RWPE1 (cell line): Measurements from ENCODE around the gene HBG2.
"Not testable (repeated sequence)": the region's sequence is repeated elsewhere in the genome, so short reads cannot be mapped to it uniquely, and the experiment has no call there.

Experiments
- CTCF ChIA-PET: fragments of 350-600 bp; sonication (Branson Sonifier 250); formaldehyde crosslinking; extraction: SDS; loops from one replicate; lab custom pipeline; 2021; lab: Yijun Ruan, JAX
- POLR2A ChIA-PET: fragments of 400-600 bp; formaldehyde crosslinking; extraction: SDS; loops from one replicate; lab custom pipeline; 2020; ENCODE audit warnings: antibody characterized with exemption; ENCODE audit not compliant: low non-redundant PET; lab: Yijun Ruan, JAX
- DNase-seq: peaks from one replicate; pipeline ENCODE4 v3.0.0; 2012; ENCODE audit warnings: low spot score
- H3K27ac ChIP-seq: fragments of 450-650 bp; 2 replicates; pipeline ENCODE4 v1.5.1; 2017
- CTCF ChIP-seq: fragments of 450-650 bp; conservative IDR thresholded peaks from 2 replicates; pipeline ENCODE4 v1.5.1; 2017; ENCODE audit warnings: low read depth, mild to moderate bottlenecking

Gene HBG2

GRCh38 chr11:5251746-5252145 lies 2.8 kb downstream of the HBG2 start:
- no peak overlapping the region for H3K27ac ChIP-seq
- TF ChIP-seq CTCF, result no peak
- DNase-seq, result no peak
- ChIA-PET CTCF (no interaction called here), POLR2A (no interaction called here)

- ChIA-PET CTCF (interaction anchor here (0.6 kb wide), 1 partner anchor 131 kb away, joined by 3 read pairs; no protein-coding TSS in a partner anchor), POLR2A (no interaction called here)
- no peak for DNase-seq
- TF ChIP-seq CTCF, result no peak
- no peak overlapping the region for H3K27ac ChIP-seq
Measured at GRCh38 chr11:5250543-5251204, 3.9 kb downstream of the HBG2 start.

DNA sequence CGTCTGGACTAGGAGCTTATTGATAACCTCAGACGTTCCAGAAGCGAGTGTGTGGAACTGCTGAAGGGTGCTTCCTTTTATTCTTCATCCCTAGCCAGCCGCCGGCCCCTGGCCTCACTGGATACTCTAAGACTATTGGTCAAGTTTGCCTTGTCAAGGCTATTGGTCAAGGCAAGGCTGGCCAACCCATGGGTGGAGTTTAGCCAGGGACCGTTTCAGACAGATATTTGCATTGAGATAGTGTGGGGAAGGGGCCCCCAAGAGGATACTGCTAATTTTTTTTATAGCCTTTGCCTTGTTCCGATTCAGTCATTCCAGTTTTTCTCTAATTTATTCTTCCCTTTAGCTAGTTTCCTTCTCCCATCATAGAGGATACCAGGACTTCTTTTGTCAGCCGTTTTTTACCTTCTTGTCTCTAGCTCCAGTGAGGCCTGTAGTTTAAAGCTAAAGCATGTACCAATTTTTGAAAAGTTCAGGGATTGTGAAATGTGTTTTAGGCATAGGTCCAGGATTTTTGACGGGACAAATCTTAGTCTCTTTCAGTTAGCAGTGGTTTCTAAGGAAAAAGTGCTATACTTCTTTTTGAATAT lies 4.7 kb downstream of the HBG2 start, which contains the start of gene HBG1:
Gene HBG1 (minus strand): TSS at position 51 of the 590 bp plus-strand sequence. CDS start 53 bp downstream, outside the sequence.
- CTCF ChIA-PET, result interaction anchor here (0.7 kb wide), 1 partner anchor 56 kb away, joined by 3 read pairs; no protein-coding TSS in a partner anchor
- DNase-seq, POLR2A ChIA-PET, H3K27ac ChIP-seq: not testable (repeated sequence)

GRCh38 chr11:5248498-5248897 lies 6.1 kb downstream of the HBG2 start:
- POLR2A ChIA-PET, DNase-seq, H3K27ac ChIP-seq: not testable (repeated sequence)
- CTCF ChIA-PET, result interaction anchor here (0.6 kb wide), 1 partner anchor 45 kb away, joined by 3 read pairs; no protein-coding TSS in a partner anchor

DNA sequence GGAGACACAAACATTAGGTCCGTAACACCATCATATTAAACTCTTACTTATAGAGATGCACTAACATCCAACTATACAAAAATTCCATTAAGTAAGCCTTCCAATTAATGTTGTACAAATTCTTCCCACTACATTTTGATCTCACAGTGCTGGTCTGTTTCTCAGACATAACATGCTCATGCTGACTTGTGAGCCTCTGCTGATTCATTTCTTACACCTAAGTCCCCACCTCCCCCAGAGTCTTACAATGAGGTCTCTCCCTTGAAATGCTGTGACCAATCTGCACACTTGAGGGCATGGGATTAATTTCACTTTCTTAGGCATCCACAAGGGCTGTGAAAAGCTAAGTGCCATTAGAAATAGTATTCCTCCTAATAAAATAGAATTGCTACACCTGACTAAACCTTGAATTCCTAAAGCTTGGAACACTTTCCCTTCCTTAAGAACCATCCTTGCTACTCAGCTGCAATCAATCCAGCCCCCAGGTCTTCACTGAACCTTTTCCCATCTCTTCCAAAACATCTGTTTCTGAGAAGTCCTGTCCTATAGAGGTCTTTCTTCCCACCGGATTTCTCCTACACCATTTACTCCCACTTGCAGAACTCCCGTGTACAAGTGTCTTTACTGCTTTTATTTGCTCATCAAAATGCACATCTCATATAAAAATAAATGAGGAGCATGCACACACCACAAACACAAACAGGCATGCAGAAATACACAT lies 6.9 kb downstream of the HBG2 start:
- CTCF ChIA-PET, result interaction anchor here (0.6 kb wide), 1 partner anchor 46 kb away, joined by 3 read pairs; no protein-coding TSS in a partner anchor
- no peak for TF ChIP-seq CTCF

DNA sequence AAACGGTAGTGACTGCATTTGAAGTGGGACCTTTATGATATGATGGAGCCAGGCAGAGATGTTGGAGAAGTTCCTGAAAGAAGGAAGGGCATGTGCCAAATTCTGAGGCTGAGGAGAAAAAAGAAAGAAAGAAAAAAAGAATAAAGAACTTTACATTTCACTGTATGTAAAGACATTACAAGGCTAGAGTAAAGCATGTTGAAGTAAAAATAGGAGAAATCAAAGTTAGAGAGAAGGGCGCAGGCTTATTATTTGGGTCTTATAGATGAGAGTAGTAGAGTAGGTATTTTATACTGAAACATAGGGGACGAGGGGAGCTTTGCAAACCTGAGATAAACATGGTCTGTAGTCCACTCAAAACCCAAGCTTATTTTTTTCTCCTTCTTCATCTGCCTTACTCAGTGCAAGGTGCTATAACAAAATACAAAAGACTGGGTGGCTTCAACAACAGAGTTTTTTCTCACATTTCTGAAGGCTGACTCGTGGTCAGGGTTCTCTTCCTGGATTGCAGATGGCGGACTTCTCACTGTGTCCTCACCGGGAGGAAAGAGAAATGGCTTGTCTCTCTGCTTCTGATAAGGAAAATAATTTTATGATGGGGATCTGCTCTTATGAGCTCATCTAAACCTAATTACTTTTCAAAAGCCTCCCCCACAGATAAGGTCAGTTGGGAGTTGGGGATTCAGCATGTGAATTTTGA lies 7.7 kb downstream of the HBG2 start:
- ChIA-PET CTCF (no interaction called here), POLR2A (no interaction called here)

More for the DNA sequence above, 6.9 kb downstream of the HBG2 start:
- no peak overlapping the region for H3K27ac ChIP-seq
- DNase-seq, result no peak
- POLR2A ChIA-PET, result no interaction called here

More for the DNA sequence above, 7.7 kb downstream of the HBG2 start:
- DNase-seq, result no peak
- no peak for TF ChIP-seq CTCF
- no peak overlapping the region for H3K27ac ChIP-seq
